Sigmoid colon (tissue), 7 donors: ENCODE measurements around the gene TLR6. TPM values are rescaled to one million over a fixed set of nuclear protein-coding genes. Genes with fewer than 3 reads are reported as not detected.

Experiments used
- DNase-seq: peaks from one replicate; pipeline ENCODE4 v3.0.0-alpha.2; 2019
- H3K27ac ChIP-seq, 4 donors: fragments of 200-600 bp; sonication (generic); one replicate each; pipeline ENCODE4 v1.5.1; 2016 to 2019; ENCODE audit warnings: mild to moderate bottlenecking in 1 of 4
- H3K27me3 ChIP-seq, 3 donors: fragments of 200-600 bp; sonication (generic); one replicate each; pipeline ENCODE4 v1.5.1; 2019; ENCODE audit warnings: mild to moderate bottlenecking in 1 of 3
- H3K36me3 ChIP-seq, 4 donors: fragments of 200-600 bp; sonication (generic); one replicate each; pipeline ENCODE4 v1.5.1; 2016 to 2019
- H3K4me1 ChIP-seq, 4 donors: fragments of 200-600 bp; sonication (generic); one replicate each; pipeline ENCODE4 v1.5.1; 2017 to 2019
- H3K4me3 ChIP-seq, 4 donors: fragments of 200-600 bp; sonication (generic); one replicate each; pipeline ENCODE4 v1.5.1; 2017 to 2019; ENCODE audit warnings: mild to moderate bottlenecking in 2 of 4, moderate library complexity in 1 of 4
- H3K9me3 ChIP-seq, 4 donors: fragments of 200-600 bp in 3 of 4; sonication (generic) in 3 of 4; one replicate each; pipeline versions ENCODE4 v1.5.1 to v1.6.1; 2013 to 2019
- EP300 ChIP-seq, 4 donors: sonication (generic); formaldehyde crosslinking; IDR thresholded peaks; one replicate each; pipeline ENCODE4 v1.6.1; 2017; ENCODE audit warnings: antibody characterized with exemption in 4 of 4
- POLR2A ChIP-seq, 2 donors: fragments of 450-650 bp; IDR thresholded peaks; one replicate each; pipeline ENCODE4 v1.6.1; 2016; ENCODE audit warnings: antibody characterized with exemption in 2 of 2, mild to moderate bottlenecking in 2 of 2, moderate library complexity in 2 of 2
- POLR2AphosphoS5 ChIP-seq, 4 donors: sonication (generic); formaldehyde crosslinking; IDR thresholded peaks; one replicate each; pipeline ENCODE4 v1.6.1; 2017; ENCODE audit warnings: antibody characterized with exemption in 4 of 4
- WGBS, 2 donors: extraction: QIAGEN DNeasy Blood & Tissue Kit; methylation state at CpG; one replicate each; pipeline ENCODE4 v1.1.7; 2013; 5-methylcytosine and 5-hydroxymethylcytosine counted together
- intact Hi-C: fragments of 100-400 bp; cut with DNase I; formaldehyde crosslinking; loops from one replicate; pipeline ENCODE4 v1.15.1; 2023
- polyA plus RNA-seq, 3 donors: library from polyadenylated mRNA; stranded (reverse); fragments of 200-250 nt; gene quantifications; one replicate each; pipeline ENCODE4 v1.2.3, GENCODE V29; 2013
- total RNA-seq, 4 donors: library from RNA; depleted of rRNA; stranded (reverse); fragments of >200 nt; gene quantifications; one replicate each; pipeline ENCODE4 v1.1.0, GENCODE V29; 2016
- TF ChIP-seq, protein P1 (sequence below), 4 experiments: fragments of 450-650 bp in 3 of 4; fragments of 200-600 bp in 1 of 4; IDR thresholded peaks; one replicate each; pipeline ENCODE4 v1.5.1; 2016 to 2019; ENCODE audit warnings: antibody characterized with exemption in 4 of 4, mild to moderate bottlenecking in 3 of 4, moderate library complexity in 2 of 4
- donor health status: healthy with polysubstance abuse.
- donor health status: Bipolar disorder and iron deficiency.
- donor health status: healthy.

Gene TLR6, protein sequence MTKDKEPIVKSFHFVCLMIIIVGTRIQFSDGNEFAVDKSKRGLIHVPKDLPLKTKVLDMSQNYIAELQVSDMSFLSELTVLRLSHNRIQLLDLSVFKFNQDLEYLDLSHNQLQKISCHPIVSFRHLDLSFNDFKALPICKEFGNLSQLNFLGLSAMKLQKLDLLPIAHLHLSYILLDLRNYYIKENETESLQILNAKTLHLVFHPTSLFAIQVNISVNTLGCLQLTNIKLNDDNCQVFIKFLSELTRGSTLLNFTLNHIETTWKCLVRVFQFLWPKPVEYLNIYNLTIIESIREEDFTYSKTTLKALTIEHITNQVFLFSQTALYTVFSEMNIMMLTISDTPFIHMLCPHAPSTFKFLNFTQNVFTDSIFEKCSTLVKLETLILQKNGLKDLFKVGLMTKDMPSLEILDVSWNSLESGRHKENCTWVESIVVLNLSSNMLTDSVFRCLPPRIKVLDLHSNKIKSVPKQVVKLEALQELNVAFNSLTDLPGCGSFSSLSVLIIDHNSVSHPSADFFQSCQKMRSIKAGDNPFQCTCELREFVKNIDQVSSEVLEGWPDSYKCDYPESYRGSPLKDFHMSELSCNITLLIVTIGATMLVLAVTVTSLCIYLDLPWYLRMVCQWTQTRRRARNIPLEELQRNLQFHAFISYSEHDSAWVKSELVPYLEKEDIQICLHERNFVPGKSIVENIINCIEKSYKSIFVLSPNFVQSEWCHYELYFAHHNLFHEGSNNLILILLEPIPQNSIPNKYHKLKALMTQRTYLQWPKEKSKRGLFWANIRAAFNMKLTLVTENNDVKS
- total RNA-seq: 1 to 10 TPM; 1.5 to 4.1 (median 2.9) TPM
- 1 to 10 TPM in 1 of 3 donors, under 1 TPM in 2; 0.60 to 3.2 (median 0.92) TPM for polyA plus RNA-seq

- TF ChIP-seq, protein P1, sequence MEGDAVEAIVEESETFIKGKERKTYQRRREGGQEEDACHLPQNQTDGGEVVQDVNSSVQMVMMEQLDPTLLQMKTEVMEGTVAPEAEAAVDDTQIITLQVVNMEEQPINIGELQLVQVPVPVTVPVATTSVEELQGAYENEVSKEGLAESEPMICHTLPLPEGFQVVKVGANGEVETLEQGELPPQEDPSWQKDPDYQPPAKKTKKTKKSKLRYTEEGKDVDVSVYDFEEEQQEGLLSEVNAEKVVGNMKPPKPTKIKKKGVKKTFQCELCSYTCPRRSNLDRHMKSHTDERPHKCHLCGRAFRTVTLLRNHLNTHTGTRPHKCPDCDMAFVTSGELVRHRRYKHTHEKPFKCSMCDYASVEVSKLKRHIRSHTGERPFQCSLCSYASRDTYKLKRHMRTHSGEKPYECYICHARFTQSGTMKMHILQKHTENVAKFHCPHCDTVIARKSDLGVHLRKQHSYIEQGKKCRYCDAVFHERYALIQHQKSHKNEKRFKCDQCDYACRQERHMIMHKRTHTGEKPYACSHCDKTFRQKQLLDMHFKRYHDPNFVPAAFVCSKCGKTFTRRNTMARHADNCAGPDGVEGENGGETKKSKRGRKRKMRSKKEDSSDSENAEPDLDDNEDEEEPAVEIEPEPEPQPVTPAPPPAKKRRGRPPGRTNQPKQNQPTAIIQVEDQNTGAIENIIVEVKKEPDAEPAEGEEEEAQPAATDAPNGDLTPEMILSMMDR (IDR thresholded peaks at IDR 0.05): peak; percentile 29 to 75 (median 72)
- no peak for TF ChIP-seq EP300 (IDR thresholded peaks at IDR 0.05)
- H3K36me3 ChIP-seq: no peaks in the 10 kb centered on the region
- no peak for DNase-seq
- H3K27me3 ChIP-seq: no peaks in the 10 kb centered on the region
- H3K4me3 ChIP-seq: peak within 1 kb of the TSS in 3 of 4 donors; percentile 7 to 30 (median 24)
- intact Hi-C loops: no loop called here
- peak within 1 kb of the TSS; percentile 46 to 71 (median 60) for H3K27ac ChIP-seq
- WGBS, 2 donors: 5 to 11% methylated on average over 8 of the region's 8 CpGs
- peaks cover 0 to 15% (median 5%) of the 10 kb centered on the region in 4 donors for H3K4me1 ChIP-seq
- no peaks in the 10 kb centered on the region for H3K9me3 ChIP-seq
Observed at GRCh38 chr4:38856524-38857337, at the start of gene TLR6. TSS of gene TLR6 (minus strand) at chr4:38856817. CDS start at chr4:38829473, 27,344 bp downstream.

- Histone ChIP-seq H3K4me3 (no peak overlapping the region), H3K9me3 (no peaks in the 10 kb centered on the region), H3K4me1 (peaks cover 0 to 34% (median 15%) of the 10 kb centered on the region in 4 donors), H3K27ac (peak overlapping the region; percentile 21 to 54 (median 46)), H3K27me3 (no peaks in the 10 kb centered on the region), H3K36me3 (peaks cover 19 to 67% (median 40%) of the 10 kb centered on the region in 4 donors)
- no peak for DNase-seq
- TF ChIP-seq, protein P1 (IDR thresholded peaks at IDR 0.05): no peak
- TF ChIP-seq POLR2A (IDR thresholded peaks at IDR 0.05): no peak
- TF ChIP-seq POLR2AphosphoS5 (IDR thresholded peaks at IDR 0.05): peak in 3 of 4 donors; percentile 8 to 15 (median 13)
- intact Hi-C loops: loop anchor here (5.0 kb wide), 1 partner anchor 141 kb away; no protein-coding TSS in a partner anchor
- WGBS, 2 donors: 48 to 74% methylated on average over 10 of the region's 10 CpGs
Observed at GRCh38 chr4:38905652-38906385, 49.2 kb upstream of the TLR6 start.

- WGBS, 2 donors: 28 to 75% methylated on average over 3 of the region's 3 CpGs
- Histone ChIP-seq H3K4me3 (no peak overlapping the region), H3K4me1 (peaks cover 0 to 34% (median 15%) of the 10 kb centered on the region in 4 donors), H3K27me3 (no peaks in the 10 kb centered on the region), H3K9me3 (no peaks in the 10 kb centered on the region), H3K36me3 (peaks cover 19 to 61% (median 30%) of the 10 kb centered on the region in 4 donors), H3K27ac (peak overlapping the region in 3 of 4 donors; percentile 2 to 54 (median 54))
- intact Hi-C loops: loop anchor here (5.0 kb wide), 2 partner anchors 143 to 278 kb away; partner anchors contain the start of gene WDR19
- DNase-seq: no peak
- TF ChIP-seq, protein P1 (IDR thresholded peaks at IDR 0.05): no peak
- no peak for TF ChIP-seq POLR2A (IDR thresholded peaks at IDR 0.05)
Observed at GRCh38 chr4:38904682-38905081, 48.1 kb upstream of the TLR6 start.
